Measurements from ENCODE around the gene FREY1. TPM values are rescaled to one million over a fixed set of nuclear protein-coding genes. Genes with fewer than 3 reads are reported as not detected.

FREY1 gene
- total and polyA plus RNA-seq, 2 of the 8 experiments (the other 6 are each of a cell fraction or from before 2014, with no cell fraction given), result 0.32 to 1.1 TPM

DNA sequence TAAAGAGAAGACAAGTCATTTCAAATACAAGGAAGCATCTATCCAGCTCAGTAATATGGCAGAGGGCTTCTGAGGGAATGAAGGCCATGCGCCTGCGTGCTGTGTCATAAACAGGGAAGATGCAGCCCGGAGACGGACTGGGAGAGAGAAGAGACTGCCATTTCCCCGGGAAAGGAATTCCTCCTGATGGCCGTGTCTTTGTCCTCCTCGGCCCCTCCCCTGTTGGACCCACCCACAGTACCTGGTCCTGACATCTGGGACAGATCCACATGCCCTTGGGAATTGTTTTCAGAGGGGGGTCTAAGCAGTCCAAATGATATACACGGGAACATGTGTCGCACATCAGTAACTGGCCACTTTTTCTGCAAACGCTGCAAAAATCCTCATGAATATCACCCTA lies 30.8 kb upstream of the FREY1 start (continued):
- no peak for TF ChIP-seq SUZ12 (IDR thresholded peaks at IDR 0.05; ENCODE audit: low read length)
- TF ChIP-seq RNF2 (IDR thresholded peaks at IDR 0.05; ENCODE audit: borderline replicate concordance, low read depth, low read length, missing control alignments, poor library complexity, severe bottlenecking), result no peak
- no peak for TF ChIP-seq NRF1 (IDR thresholded peaks at IDR 0.05; ENCODE audit: low read depth, low read length)
- TF ChIP-seq, protein P1, sequence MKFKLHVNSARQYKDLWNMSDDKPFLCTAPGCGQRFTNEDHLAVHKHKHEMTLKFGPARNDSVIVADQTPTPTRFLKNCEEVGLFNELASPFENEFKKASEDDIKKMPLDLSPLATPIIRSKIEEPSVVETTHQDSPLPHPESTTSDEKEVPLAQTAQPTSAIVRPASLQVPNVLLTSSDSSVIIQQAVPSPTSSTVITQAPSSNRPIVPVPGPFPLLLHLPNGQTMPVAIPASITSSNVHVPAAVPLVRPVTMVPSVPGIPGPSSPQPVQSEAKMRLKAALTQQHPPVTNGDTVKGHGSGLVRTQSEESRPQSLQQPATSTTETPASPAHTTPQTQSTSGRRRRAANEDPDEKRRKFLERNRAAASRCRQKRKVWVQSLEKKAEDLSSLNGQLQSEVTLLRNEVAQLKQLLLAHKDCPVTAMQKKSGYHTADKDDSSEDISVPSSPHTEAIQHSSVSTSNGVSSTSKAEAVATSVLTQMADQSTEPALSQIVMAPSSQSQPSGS (IDR thresholded peaks at IDR 0.05; ENCODE audit: low read length), result no peak
- no peak for TF ChIP-seq KDM4A (IDR thresholded peaks at IDR 0.05; ENCODE audit: low read depth, low read length, severe bottlenecking)
- no peak for TF ChIP-seq RFX5 (IDR thresholded peaks at IDR 0.05; ENCODE audit: borderline replicate concordance, low read depth, low read length)
- no peak for TF ChIP-seq NANOG (IDR thresholded peaks at IDR 0.05; ENCODE audit: insufficient read depth, low read depth, low read length, poor library complexity, severe bottlenecking)
- no peak for TF ChIP-seq POLR2A (IDR thresholded peaks at IDR 0.05; ENCODE audit: control extremely low read depth in 1 of 2, low read depth in 2 of 2, low read length in 2 of 2)
- TF ChIP-seq TCF12 (IDR thresholded peaks at IDR 0.05; ENCODE audit: low read depth, low read length), result no peak
